IPS-15b (cell line): ENCODE results near the gene ITGAE.
"Not testable (repeated sequence)": the region's sequence is repeated elsewhere in the genome, so short reads cannot be mapped to it uniquely, and the experiment has no call there.

Experiments used
- H3K27me3 ChIP-seq: one replicate; pipeline ENCODE4 v1.6.1; 2013; ENCODE audit warnings: low read length; ENCODE audit not compliant: control insufficient read depth, insufficient read depth
- H3K36me3 ChIP-seq: one replicate; pipeline ENCODE4 v1.6.1; 2013; ENCODE audit warnings: low read length; ENCODE audit not compliant: control insufficient read depth, insufficient read depth
- H3K4me1 ChIP-seq: one replicate; pipeline ENCODE4 v1.6.1; 2013; ENCODE audit warnings: mild to moderate bottlenecking, low read length; ENCODE audit not compliant: control insufficient read depth, insufficient read depth
- H3K4me3 ChIP-seq: one replicate; pipeline ENCODE4 v1.5.1; 2013; ENCODE audit warnings: low read depth, low read length
- H3K9ac ChIP-seq: one replicate; pipeline ENCODE4 v1.6.1; 2013; ENCODE audit warnings: low read depth, mild to moderate bottlenecking, low read length
- H3K9me3 ChIP-seq: one replicate; pipeline ENCODE4 v1.6.1; 2013; ENCODE audit warnings: mild to moderate bottlenecking, low read length; ENCODE audit not compliant: control insufficient read depth, insufficient read depth

The ITGAE gene

DNA sequence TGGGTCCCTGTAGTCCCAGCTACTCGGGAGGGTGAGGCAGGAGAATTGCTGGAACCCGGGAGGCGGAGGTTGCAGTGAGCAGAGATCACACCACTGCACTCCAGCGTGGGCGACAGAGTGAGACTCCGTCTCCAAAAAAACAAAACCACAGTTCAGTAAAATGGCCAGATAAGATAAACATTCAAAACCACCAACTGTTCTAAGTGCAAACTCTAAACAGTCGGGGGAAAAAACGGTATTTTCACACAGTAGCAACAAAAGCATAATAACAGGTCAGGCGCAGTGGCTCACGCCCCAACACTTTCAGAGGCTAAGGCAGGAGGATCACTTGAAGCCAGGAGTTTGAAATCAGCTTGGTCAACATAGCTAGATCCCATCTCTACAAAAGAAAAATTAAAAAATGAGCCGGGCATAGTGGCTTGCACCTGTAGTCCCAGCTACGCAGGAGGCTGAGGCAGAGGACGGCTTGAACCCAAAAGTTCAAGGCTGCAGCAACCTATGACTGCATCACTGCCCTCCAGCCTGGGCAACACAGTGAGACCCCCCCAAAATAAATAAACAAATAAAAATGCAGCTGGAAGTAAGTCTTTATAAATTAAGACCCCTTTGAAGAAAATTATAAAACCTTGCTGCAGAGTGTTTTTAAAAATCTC lies 88.1 kb downstream of the ITGAE start:
- no peaks in the 10 kb centered on the region for H3K9me3 ChIP-seq
- H3K27me3 ChIP-seq, result no peaks in the 10 kb centered on the region
- H3K4me1 ChIP-seq, result no peaks in the 10 kb centered on the region
- H3K9ac ChIP-seq, result no peak overlapping the region
- peaks cover 12% of the 10 kb centered on the region for H3K36me3 ChIP-seq
- no peak overlapping the region for H3K4me3 ChIP-seq

DNA sequence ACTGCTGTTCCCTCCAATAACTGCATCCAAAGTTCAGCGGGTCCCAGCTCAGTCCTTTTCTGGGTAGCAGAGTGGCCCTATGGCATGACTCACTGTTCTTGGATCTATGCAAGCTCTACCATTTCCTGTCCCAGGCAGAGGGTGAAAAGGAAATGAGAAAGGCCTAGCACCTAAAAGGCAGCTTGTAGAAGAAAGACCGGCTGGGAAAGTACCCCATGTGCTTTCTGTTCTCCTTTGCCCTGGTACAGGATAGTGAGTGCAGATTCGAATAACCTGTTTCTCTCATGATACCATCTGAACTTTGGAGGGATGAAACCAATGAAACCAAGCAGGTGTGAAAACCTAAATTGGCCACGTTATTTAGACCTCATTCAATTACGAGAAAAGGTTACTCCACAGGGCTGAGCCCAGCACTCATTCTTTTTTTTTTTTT lies 90.0 kb downstream of the ITGAE start:
- H3K4me3 ChIP-seq, result no peak overlapping the region
- no peaks in the 10 kb centered on the region for H3K9me3 ChIP-seq
- H3K9ac ChIP-seq, result no peak overlapping the region
- H3K4me1 ChIP-seq, result no peaks in the 10 kb centered on the region
- H3K36me3 ChIP-seq, result peaks cover 6% of the 10 kb centered on the region
- no peaks in the 10 kb centered on the region for H3K27me3 ChIP-seq

GRCh38 chr17:3708366-3708765 lies 92.6 kb downstream of the ITGAE start:
- H3K36me3 ChIP-seq, result no peaks in the 10 kb centered on the region
- H3K27me3 ChIP-seq, result no peaks in the 10 kb centered on the region
- no peaks in the 10 kb centered on the region for H3K9me3 ChIP-seq
- H3K4me1 ChIP-seq, result no peaks in the 10 kb centered on the region
- no peak overlapping the region for H3K9ac ChIP-seq
- H3K4me3 ChIP-seq, result no peak overlapping the region

DNA sequence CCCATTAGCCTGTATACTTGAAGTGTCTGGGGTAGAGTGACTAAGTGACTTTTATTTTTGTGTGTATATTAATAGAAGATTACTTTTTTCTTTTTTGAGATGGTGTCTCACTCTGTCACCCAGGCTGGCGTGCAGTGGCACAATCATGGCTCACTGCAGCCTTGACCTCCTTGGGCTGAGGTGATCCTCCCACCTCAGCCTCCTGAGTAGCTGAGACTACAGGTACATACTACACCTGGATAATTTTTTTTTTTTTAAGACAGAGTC lies 95.3 kb downstream of the ITGAE start:
- not testable (repeated sequence) for H3K4me3 ChIP-seq, H3K4me1 ChIP-seq, H3K9ac ChIP-seq, H3K9me3 ChIP-seq, H3K36me3 ChIP-seq, H3K27me3 ChIP-seq

- no peaks in the 10 kb centered on the region for H3K36me3 ChIP-seq
- H3K4me3 ChIP-seq, result no peak overlapping the region
- no peaks in the 10 kb centered on the region for H3K9me3 ChIP-seq
- H3K27me3 ChIP-seq, result no peaks in the 10 kb centered on the region
- no peaks in the 10 kb centered on the region for H3K4me1 ChIP-seq
- H3K9ac ChIP-seq, result no peak overlapping the region
Observed at GRCh38 chr17:3704931-3705717, 95.9 kb downstream of the ITGAE start.

- H3K36me3 ChIP-seq, H3K9me3 ChIP-seq, H3K9ac ChIP-seq, H3K27me3 ChIP-seq, H3K4me1 ChIP-seq, H3K4me3 ChIP-seq: not testable (repeated sequence)
Observed at GRCh38 chr17:3702041-3702539, 98.9 kb downstream of the ITGAE start.

DNA sequence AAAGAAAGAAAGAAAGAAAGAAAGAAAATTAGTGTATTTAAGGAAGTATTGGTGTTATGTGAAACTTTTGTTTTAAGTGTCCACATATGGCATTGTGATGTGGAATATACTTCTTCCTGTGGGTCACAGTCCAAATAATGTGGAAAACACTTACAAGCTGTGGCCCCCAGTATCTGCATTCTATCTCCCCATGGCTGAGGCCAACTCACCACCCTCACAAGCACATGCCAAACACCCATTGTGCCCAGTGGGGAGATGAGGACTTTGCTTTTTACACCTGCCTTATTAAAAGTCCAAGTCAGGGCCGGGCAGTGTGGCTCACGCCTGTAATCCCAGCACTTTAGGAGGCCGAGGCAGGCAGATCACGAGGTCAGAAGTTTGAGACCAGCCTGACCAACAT lies 101.0 kb downstream of the ITGAE start:
- H3K9ac ChIP-seq, result no peak overlapping the region
- no peak overlapping the region for H3K4me3 ChIP-seq
- no peaks in the 10 kb centered on the region for H3K9me3 ChIP-seq

GRCh38 chr17:3698139-3698538 lies 102.8 kb downstream of the ITGAE start:
- H3K27me3 ChIP-seq, result peaks cover 25% of the 10 kb centered on the region
- no peak overlapping the region for H3K4me3 ChIP-seq
- no peaks in the 10 kb centered on the region for H3K9me3 ChIP-seq
- H3K9ac ChIP-seq, result no peak overlapping the region
- no peaks in the 10 kb centered on the region for H3K4me1 ChIP-seq
- no peaks in the 10 kb centered on the region for H3K36me3 ChIP-seq

More for the DNA sequence above, 101.0 kb downstream of the ITGAE start:
- H3K36me3 ChIP-seq, result no peaks in the 10 kb centered on the region
- H3K4me1 ChIP-seq, result no peaks in the 10 kb centered on the region
- H3K27me3 ChIP-seq, result peaks cover 19% of the 10 kb centered on the region

DNA sequence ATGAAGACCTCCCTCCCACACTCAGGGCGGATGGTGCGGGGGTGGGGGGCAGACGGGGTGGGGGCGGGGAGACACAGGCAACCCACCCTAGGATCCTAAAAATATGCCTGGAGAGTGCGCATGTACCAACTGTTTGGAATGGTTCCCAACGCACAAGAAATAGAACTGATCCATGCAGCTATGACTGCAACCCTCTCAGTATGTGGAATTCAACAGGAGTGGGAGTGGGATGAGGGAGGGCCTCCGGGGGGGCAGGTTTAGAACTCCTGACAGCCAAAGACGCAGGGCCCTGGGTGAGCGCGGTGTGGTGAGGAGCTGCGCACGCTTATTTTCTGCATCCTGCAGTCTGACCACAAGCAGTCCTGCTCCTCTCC lies 103.9 kb downstream of the ITGAE start:
- Histone ChIP-seq H3K4me1 (no peaks in the 10 kb centered on the region), H3K4me3 (no peak overlapping the region), H3K9me3 (no peaks in the 10 kb centered on the region), H3K27me3 (peaks cover 25% of the 10 kb centered on the region), H3K9ac (no peak overlapping the region), H3K36me3 (no peaks in the 10 kb centered on the region)

GRCh38 chr17:3695723-3696411 lies 105.1 kb downstream of the ITGAE start, which contains the start of gene P2RX5:
Gene P2RX5 (minus strand): TSS chr17:3696155. CDS start chr17:3696005, 150 bp downstream.
- Histone ChIP-seq H3K4me3 (peak within 1 kb of the TSS; percentile 63), H3K36me3 (no peaks in the 10 kb centered on the region), H3K4me1 (no peaks in the 10 kb centered on the region), H3K9me3 (no peaks in the 10 kb centered on the region), H3K9ac (no peak within 1 kb of the TSS), H3K27me3 (peaks cover 25% of the 10 kb centered on the region)

DNA sequence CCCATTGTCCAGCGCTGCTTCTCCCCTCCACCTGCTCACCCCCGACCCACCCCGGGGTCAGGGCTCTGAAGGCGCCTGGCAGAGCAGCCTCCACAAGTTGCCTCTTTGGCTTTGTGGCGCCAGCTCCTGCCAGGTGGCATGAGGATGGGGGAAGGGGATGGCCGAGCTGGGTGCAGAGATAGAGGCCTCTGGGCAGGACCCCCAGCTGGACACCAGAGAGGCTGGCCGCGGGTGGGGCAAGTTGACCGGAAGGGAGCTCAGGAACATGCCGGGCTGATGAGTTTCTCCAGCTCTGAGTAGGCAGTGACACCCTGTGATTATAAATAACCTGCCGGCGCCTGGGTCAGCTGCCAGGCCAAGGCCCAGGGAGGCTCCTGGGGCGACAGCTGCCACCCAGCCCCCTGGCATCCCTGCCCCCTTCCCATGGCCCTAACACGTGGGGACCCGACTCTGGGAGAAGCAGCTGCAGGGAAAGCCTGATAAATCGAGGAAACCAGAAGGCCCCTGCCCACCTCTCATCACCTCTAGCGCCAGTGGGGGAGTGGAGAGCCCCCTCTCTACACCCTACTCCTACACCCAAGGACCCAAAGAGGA lies 105.8 kb downstream of the ITGAE start:
- Histone ChIP-seq H3K9me3 (no peaks in the 10 kb centered on the region), H3K9ac (no peak overlapping the region), H3K4me3 (peak overlapping the region; percentile 63), H3K4me1 (no peaks in the 10 kb centered on the region), H3K36me3 (no peaks in the 10 kb centered on the region), H3K27me3 (peaks cover 25% of the 10 kb centered on the region)
